Breast epithelium (tissue), 4 donors: ENCODE measurements around the gene POFUT2. TPM values are rescaled to one million over a fixed set of nuclear protein-coding genes. Genes with fewer than 3 reads are reported as not detected.
A peak's percentile ranks its signal among the peaks of the same experiment; 100 is the strongest.
"Not testable (repeated sequence)": the region's sequence is repeated elsewhere in the genome, so short reads cannot be mapped to it uniquely, and the experiment has no call there.

Experiments used
- DNase-seq, 2 donors: peaks; one replicate each; pipeline ENCODE4 v3.0.0-alpha.2; 2019; ENCODE audit warnings: low spot score in 2 of 2
- H3K27ac ChIP-seq, 2 donors: fragments of 200-600 bp; sonication (generic) in 1 of 2; one replicate each; pipeline ENCODE4 v1.5.1; 2016 to 2019; ENCODE audit warnings: mild to moderate bottlenecking in 1 of 2
- H3K27me3 ChIP-seq, 2 donors: fragments of 200-600 bp; sonication (generic) in 1 of 2; one replicate each; pipeline versions ENCODE4 v1.5.1 to v1.6.0; 2017 to 2019; ENCODE audit warnings: control low read depth in 1 of 2, mild to moderate bottlenecking in 1 of 2
- H3K36me3 ChIP-seq: fragments of 200-600 bp; one replicate; pipeline ENCODE4 v1.5.1; 2019
- H3K4me1 ChIP-seq, 2 donors: fragments of 200-600 bp; sonication (generic); one replicate each; pipeline ENCODE4 v1.5.1; 2016 to 2019; ENCODE audit warnings: control low read depth in 1 of 2
- H3K4me3 ChIP-seq, 3 donors: fragments of 200-600 bp; sonication (generic); 1 replicate in 2 of 3; 2 replicates in 1 of 3; pipeline ENCODE4 v1.5.1; 2016 to 2019; ENCODE audit warnings: mild to moderate bottlenecking in 3 of 3, moderate library complexity in 2 of 3
- H3K9me3 ChIP-seq, 2 donors: fragments of 200-600 bp; sonication (generic) in 1 of 2; one replicate each; pipeline ENCODE4 v1.5.1; 2016 to 2019; ENCODE audit warnings: control low read depth in 1 of 2
- CTCF ChIP-seq, 3 donors: fragments of 450-650 bp; IDR thresholded peaks; one replicate each; pipeline ENCODE4 v1.5.1; 2016 to 2017; ENCODE audit warnings: antibody characterized with exemption in 3 of 3, mild to moderate bottlenecking in 3 of 3, moderate library complexity in 3 of 3
- POLR2A ChIP-seq: fragments of 450-650 bp; IDR thresholded peaks from one replicate; pipeline ENCODE4 v1.6.1; 2016; ENCODE audit warnings: antibody characterized with exemption, mild to moderate bottlenecking, moderate library complexity
- POLR2AphosphoS5 ChIP-seq, 3 donors: sonication (generic); formaldehyde crosslinking; IDR thresholded peaks; one replicate each; pipeline ENCODE4 v1.6.1; 2017; ENCODE audit warnings: antibody characterized with exemption in 3 of 3
- intact Hi-C: fragments of 100-400 bp; cut with DNase I; formaldehyde crosslinking; loops from one replicate; pipeline ENCODE4 v1.15.1; 2023; ENCODE audit warnings: low total_unique reads
- total RNA-seq, 3 donors: library from RNA; depleted of rRNA; stranded (reverse); fragments of >200 nt; gene quantifications; one replicate each; pipeline ENCODE4 v1.1.0, GENCODE V29; 2016

The POFUT2 gene
- total RNA-seq, 3 donors from 2014 or later: 20.0 to 22.9 (median 22.1) TPM

- Histone ChIP-seq H3K9me3 (no peaks in the 10 kb centered on the region), H3K4me3 (no peak overlapping the region), H3K36me3 (no peaks in the 10 kb centered on the region), H3K4me1 (peaks cover 0 to 4% of the 10 kb centered on the region in 2 donors), H3K27me3 (peaks cover 0 to 5% of the 10 kb centered on the region in 2 donors), H3K27ac (peak overlapping the region; percentile 66 to 85)
- DNase-seq: no peak
- TF ChIP-seq POLR2AphosphoS5 (IDR thresholded peaks at IDR 0.05) (peak in 2 of 3 donors; percentile 35 to 76), CTCF (IDR thresholded peaks at IDR 0.05) (no peak)
- intact Hi-C loops: no loop called here
These were observed 31.1 kb upstream of the POFUT2 start for GRCh38 chr21:45318556-45319404.

DNA sequence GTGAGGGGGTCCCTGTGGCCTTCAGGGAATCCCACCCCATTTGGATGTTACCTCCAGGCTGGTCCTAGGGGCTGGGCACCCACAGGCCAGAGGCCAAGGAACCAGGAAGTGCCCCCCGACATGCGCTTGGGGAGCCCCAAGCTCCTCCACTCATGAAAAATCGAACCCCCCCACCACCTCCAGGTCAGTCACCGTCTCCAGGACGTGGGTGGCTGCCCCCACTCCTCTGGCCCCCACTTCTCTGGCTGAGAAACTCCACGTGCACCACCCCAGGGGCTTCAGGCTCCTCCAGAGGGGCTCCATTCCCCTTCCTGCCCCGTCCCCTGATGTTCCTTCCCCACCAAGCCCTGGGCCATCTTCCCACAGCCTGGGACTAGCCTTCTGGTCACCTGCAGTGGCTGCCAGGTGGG is 30.5 kb upstream of the POFUT2 start:
- intact Hi-C loops: no loop called here
- Histone ChIP-seq H3K27me3 (peaks cover 0 to 5% of the 10 kb centered on the region in 2 donors), H3K36me3 (no peaks in the 10 kb centered on the region), H3K4me3 (no peak overlapping the region), H3K4me1 (peaks cover 0 to 4% of the 10 kb centered on the region in 2 donors), H3K9me3 (no peaks in the 10 kb centered on the region), H3K27ac (peak overlapping the region; percentile 66 to 85)
- no peak for TF ChIP-seq CTCF (IDR thresholded peaks at IDR 0.05)
- no peak for TF ChIP-seq POLR2AphosphoS5 (IDR thresholded peaks at IDR 0.05)
- TF ChIP-seq POLR2A: no peak
- DNase-seq: no peak

DNA sequence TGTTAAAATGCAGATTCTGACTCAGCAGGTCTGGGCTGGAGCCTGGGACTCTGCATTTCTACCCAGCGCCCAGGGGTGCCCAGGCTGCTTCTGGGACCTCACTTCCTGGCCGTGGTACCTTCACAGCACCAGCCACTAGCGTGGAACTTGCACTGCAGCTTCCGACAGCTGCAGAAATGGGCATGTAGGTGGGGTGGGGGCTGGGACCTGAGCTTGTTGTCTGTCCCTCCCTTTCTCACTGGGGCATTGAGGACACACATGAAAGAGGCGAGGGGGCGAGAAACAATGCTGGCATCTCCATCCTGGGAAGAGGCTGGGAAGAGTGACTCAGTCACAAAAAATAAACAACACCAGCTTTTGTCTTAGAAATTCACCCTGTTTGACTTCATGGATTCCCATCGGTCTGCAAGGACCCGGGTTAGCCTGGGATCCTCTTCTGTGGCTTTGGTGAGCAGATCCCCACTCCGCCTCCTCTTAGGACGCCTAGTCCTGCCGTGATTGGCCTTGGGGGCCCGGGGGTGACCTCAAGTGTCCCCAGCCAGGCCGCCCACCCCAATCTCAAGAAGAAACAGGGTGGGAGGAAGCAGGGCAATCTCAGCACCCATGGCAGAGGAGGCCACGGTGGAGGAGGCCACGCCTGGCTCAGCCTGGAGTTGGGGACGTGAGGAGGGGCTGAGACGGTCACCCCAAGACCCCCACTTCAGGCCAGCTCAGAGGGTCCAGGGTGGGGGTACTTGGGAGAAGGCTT is 29.9 kb upstream of the POFUT2 start:
- TF ChIP-seq CTCF (IDR thresholded peaks at IDR 0.05) (no peak), POLR2A (no peak), POLR2AphosphoS5 (IDR thresholded peaks at IDR 0.05) (no peak)
- H3K36me3 ChIP-seq: no peaks in the 10 kb centered on the region
- H3K9me3 ChIP-seq: no peaks in the 10 kb centered on the region
- H3K4me3 ChIP-seq: no peak overlapping the region
- H3K27me3 ChIP-seq: peaks cover 0 to 1% of the 10 kb centered on the region in 2 donors
- intact Hi-C loops: no loop called here
- H3K27ac ChIP-seq: peak overlapping the region; percentile 66 to 85
- H3K4me1 ChIP-seq: peaks cover 0 to 4% of the 10 kb centered on the region in 2 donors
- peak in 1 of 2 donors; percentile 38 for DNase-seq

DNA sequence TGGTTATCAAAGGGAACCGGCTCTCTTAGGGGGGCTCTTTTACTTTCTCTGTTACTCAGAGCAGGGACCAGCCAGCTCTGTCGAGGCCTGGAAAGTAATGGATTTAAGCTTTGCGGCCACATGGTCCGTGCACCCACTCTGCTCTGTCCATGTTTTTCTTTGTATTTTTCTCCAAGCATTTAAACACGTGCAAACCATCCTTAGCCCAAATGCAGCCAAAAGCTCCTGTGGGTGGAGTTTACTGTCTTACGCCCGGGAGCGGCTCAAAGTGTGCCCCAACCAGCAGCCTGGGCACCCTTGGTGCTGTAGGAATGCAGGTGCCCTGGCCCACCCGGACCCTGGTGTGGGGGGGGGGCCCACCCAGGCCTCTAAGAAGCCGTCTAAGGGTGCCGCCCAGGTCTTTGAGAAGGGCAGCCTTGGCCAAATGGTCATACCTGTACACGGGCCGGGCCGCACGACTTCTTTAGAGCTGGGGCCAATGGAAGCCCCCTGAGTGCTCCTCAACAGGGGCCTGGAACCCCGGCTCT is 29.2 kb upstream of the POFUT2 start:
- no peak for DNase-seq
- H3K36me3 ChIP-seq: no peaks in the 10 kb centered on the region
- no peak for TF ChIP-seq POLR2A
- no peak for TF ChIP-seq CTCF (IDR thresholded peaks at IDR 0.05)
- no peak for TF ChIP-seq POLR2AphosphoS5 (IDR thresholded peaks at IDR 0.05)
- no peaks in the 10 kb centered on the region for H3K27me3 ChIP-seq
- peaks cover 0 to 4% of the 10 kb centered on the region in 2 donors for H3K4me1 ChIP-seq
- intact Hi-C loops: no loop called here
- H3K9me3 ChIP-seq: no peaks in the 10 kb centered on the region
- peak overlapping the region in 1 of 2 donors; percentile 85 for H3K27ac ChIP-seq
- no peak overlapping the region for H3K4me3 ChIP-seq

DNA sequence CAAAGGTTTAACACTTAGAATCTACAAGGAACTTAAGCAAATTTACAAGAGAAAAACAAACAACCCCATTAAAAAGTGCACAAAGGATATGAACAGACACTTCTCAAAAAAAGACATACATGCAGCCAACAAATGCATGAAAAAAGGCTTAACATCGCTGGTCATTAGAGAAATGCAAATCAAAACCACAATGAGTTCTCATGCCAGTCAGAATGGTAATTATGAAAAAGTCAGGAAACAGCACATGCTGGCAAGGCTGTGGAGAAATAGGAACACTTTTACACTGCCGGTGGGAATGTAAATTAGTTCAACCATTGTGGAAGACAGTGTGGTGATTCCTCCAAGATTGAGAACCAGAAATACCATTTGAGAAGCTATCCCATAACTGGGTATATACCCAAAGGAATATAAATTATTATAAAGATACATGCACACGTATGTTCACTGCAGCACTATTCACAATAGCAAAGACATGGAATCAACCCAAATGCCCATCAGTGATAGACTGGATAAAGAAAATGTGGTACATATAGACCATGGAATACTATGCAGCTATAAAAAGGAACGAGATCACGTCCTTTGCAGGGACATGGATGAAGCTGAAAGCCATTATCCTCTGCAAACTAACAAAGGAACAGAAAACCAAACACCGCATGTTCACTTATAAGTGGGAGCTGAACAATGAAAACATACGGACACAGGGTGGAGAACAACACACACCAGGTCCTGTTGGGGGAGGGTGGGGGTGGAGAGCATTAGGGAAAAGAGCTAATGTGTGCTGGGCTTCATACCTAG is 28.2 kb upstream of the POFUT2 start:
- H3K4me3 ChIP-seq, H3K27me3 ChIP-seq, H3K36me3 ChIP-seq, H3K27ac ChIP-seq, intact Hi-C loops, H3K4me1 ChIP-seq, DNase-seq, H3K9me3 ChIP-seq: not testable (repeated sequence)
